ENCODE results near the gene GOLGA6B. TPM values are rescaled to one million over a fixed set of nuclear protein-coding genes. Genes with fewer than 3 reads are reported as not detected.
"Not testable (repeated sequence)": the region's sequence is repeated elsewhere in the genome, so short reads cannot be mapped to it uniquely, and the experiment has no call there.

Gene GOLGA6B
- total RNA-seq, 1 donor from 2014 or later, result not detected

- TF ChIP-seq CTCF (IDR thresholded peaks at IDR 0.05), result no peak
- no peaks in the 10 kb centered on the region for H3K36me3 ChIP-seq
- intact Hi-C loops (cut with DNase I), result no loop called here
- H3K4me3 ChIP-seq, result no peak overlapping the region
- no peaks in the 10 kb centered on the region for H3K9me3 ChIP-seq
- H3K27me3 ChIP-seq (ENCODE audit: low read depth), result no peaks in the 10 kb centered on the region
- no peak for DNase-seq
- no peaks in the 10 kb centered on the region for H3K4me1 ChIP-seq
- H3K27ac ChIP-seq, result no peak overlapping the region
- ATAC-seq, result no peak
Observed at GRCh38 chr15:72698938-72699337, 44.4 kb downstream of the GOLGA6B start.

GRCh38 chr15:72700076-72700475, 45.6 kb downstream of the GOLGA6B start:
- Histone ChIP-seq H3K27me3 (ENCODE audit: low read depth) (no peaks in the 10 kb centered on the region), H3K9me3 (no peaks in the 10 kb centered on the region), H3K36me3 (no peaks in the 10 kb centered on the region), H3K27ac (no peak overlapping the region), H3K4me1 (no peaks in the 10 kb centered on the region), H3K4me3 (no peak overlapping the region)
- TF ChIP-seq CTCF (IDR thresholded peaks at IDR 0.05), result no peak
- ATAC-seq (no peak), DNase-seq (no peak)
- intact Hi-C loops (cut with DNase I), result no loop called here

GRCh38 chr15:72706266-72706665, 51.8 kb downstream of the GOLGA6B start:
- H3K36me3 ChIP-seq, result peaks cover 6% of the 10 kb centered on the region
- no peak for DNase-seq
- no peak for ATAC-seq
- no peak overlapping the region for H3K27ac ChIP-seq
- H3K27me3 ChIP-seq (ENCODE audit: low read depth), result no peaks in the 10 kb centered on the region
- H3K9me3 ChIP-seq, result no peaks in the 10 kb centered on the region
- intact Hi-C loops (cut with DNase I), result no loop called here
- H3K4me3 ChIP-seq, result no peak overlapping the region
- no peak for TF ChIP-seq CTCF (IDR thresholded peaks at IDR 0.05)
- no peaks in the 10 kb centered on the region for H3K4me1 ChIP-seq

- H3K4me1 ChIP-seq; H3K9me3 ChIP-seq; DNase-seq; H3K4me3 ChIP-seq; H3K27me3 ChIP-seq (ENCODE audit: low read depth); H3K27ac ChIP-seq; ATAC-seq; intact Hi-C loops (cut with DNase I): not testable (repeated sequence)
- H3K36me3 ChIP-seq, result peaks cover 27% of the 10 kb centered on the region
Observed at GRCh38 chr15:72708551-72709303, 54.2 kb downstream of the GOLGA6B start.

Other genes with a start within 250 kb of the GOLGA6B start
- gene ARIH1, start 180.4 kb upstream of the GOLGA6B start, total RNA-seq, result 149 TPM
- not detected for gene HIGD2B, start 31.5 kb downstream of the GOLGA6B start, total RNA-seq
- 18.5 TPM for gene BBS4, start 31.5 kb downstream of the GOLGA6B start, total RNA-seq
- 87.1 TPM for gene ADPGK, start 129.1 kb downstream of the GOLGA6B start, total RNA-seq